ENCODE data around the gene TYW1. TPM values are rescaled to one million over a fixed set of nuclear protein-coding genes. Genes with fewer than 3 reads are reported as not detected.
A peak's percentile ranks its signal among the peaks of the same experiment; 100 is the strongest.
"Not testable (repeated sequence)": the region's sequence is repeated elsewhere in the genome, so short reads cannot be mapped to it uniquely, and the experiment has no call there.

Gene TYW1
- total and polyA plus RNA-seq, 2 donors: 13.7 to 23.6 TPM

GRCh38 chr7:67043559-67043930, 46.9 kb downstream of the TYW1 start:
- H3K4me1 ChIP-seq (ENCODE audit: insufficient read depth); H3K4me3 ChIP-seq (ENCODE audit: low read depth, low read length); H3K27ac ChIP-seq (ENCODE audit: low read depth); DNase-seq (ENCODE audit: extremely low spot score); H3K36me3 ChIP-seq (ENCODE audit: insufficient read depth): not testable (repeated sequence)
- 47% methylated on average over 4 of the region's 4 CpGs for WGBS

GRCh38 chr7:67045496-67045995, 48.9 kb downstream of the TYW1 start:
- Histone ChIP-seq H3K27ac (ENCODE audit: low read depth) (no peak overlapping the region), H3K36me3 (ENCODE audit: insufficient read depth) (no peaks in the 10 kb centered on the region), H3K4me1 (ENCODE audit: insufficient read depth) (no peaks in the 10 kb centered on the region), H3K4me3 (ENCODE audit: low read depth, low read length) (no peak overlapping the region)
- DNase-seq (ENCODE audit: extremely low spot score): no peak
- 86% methylated on average over 4 of the region's 4 CpGs for WGBS

DNA sequence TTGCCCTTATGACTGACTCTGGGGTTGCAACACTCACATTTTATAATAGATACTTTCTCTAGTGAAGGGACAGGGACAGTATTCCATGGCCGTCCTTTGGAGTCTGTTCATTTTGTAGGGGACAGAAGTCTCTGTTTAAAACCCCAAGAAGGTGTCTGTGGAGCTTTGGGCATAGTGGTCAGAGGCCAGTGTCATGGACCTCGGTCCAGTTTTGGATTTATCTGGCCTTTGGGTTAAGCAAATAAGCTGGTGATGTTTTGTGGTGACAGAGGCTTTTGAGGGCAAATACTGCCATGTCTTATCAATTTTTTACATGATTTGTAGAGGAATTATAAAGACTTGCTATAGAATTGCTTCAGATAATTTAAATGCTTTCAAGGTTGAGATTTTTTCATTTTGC, 50.2 kb downstream of the TYW1 start:
- H3K27ac ChIP-seq (ENCODE audit: low read depth); DNase-seq (ENCODE audit: extremely low spot score); H3K36me3 ChIP-seq (ENCODE audit: insufficient read depth); H3K4me3 ChIP-seq (ENCODE audit: low read depth, low read length); H3K4me1 ChIP-seq (ENCODE audit: insufficient read depth): not testable (repeated sequence)
- 92% methylated on average over 2 of the region's 2 CpGs for WGBS

DNA sequence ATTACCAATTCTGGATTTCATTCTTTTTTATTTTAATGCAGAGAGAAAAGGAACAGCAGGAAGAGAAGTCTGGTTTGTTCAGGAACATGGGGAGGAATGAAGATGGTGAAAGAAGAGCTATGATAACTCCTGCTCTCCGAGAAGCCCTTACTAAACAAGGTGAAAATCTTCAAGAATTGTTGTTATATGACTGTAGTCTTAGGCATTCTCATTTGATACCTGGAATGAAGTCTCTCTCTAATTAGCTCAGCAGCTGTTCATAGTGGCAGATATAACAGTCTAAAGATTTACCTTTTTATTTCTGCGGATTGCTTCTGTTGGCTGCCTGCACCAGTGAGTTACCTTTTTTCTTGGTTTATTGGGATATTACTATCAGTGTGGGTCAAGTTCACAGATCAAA, 53.3 kb downstream of the TYW1 start:
- not testable (repeated sequence) for DNase-seq (ENCODE audit: extremely low spot score); H3K36me3 ChIP-seq (ENCODE audit: insufficient read depth); H3K4me3 ChIP-seq (ENCODE audit: low read depth, low read length); H3K4me1 ChIP-seq (ENCODE audit: insufficient read depth); H3K27ac ChIP-seq (ENCODE audit: low read depth)
- WGBS: 100% methylated on average over 2 of the region's 2 CpGs

- not testable (repeated sequence) for H3K4me3 ChIP-seq (ENCODE audit: low read depth, low read length); H3K27ac ChIP-seq (ENCODE audit: low read depth); H3K4me1 ChIP-seq (ENCODE audit: insufficient read depth); DNase-seq (ENCODE audit: extremely low spot score); H3K36me3 ChIP-seq (ENCODE audit: insufficient read depth)
- WGBS: 94% methylated on average over 2 of the region's 2 CpGs
Measured at GRCh38 chr7:67052161-67052560, 55.5 kb downstream of the TYW1 start.

GRCh38 chr7:67056683-67057082, 60.0 kb downstream of the TYW1 start:
- Histone ChIP-seq H3K4me1 (ENCODE audit: insufficient read depth) (no peaks in the 10 kb centered on the region), H3K27ac (ENCODE audit: low read depth) (no peak overlapping the region), H3K36me3 (ENCODE audit: insufficient read depth) (peaks cover under 1% of the 10 kb centered on the region), H3K4me3 (ENCODE audit: low read depth, low read length) (no peak overlapping the region)
- WGBS: 97% methylated on average over 2 of the region's 2 CpGs
- no peak for DNase-seq (ENCODE audit: extremely low spot score)

DNA sequence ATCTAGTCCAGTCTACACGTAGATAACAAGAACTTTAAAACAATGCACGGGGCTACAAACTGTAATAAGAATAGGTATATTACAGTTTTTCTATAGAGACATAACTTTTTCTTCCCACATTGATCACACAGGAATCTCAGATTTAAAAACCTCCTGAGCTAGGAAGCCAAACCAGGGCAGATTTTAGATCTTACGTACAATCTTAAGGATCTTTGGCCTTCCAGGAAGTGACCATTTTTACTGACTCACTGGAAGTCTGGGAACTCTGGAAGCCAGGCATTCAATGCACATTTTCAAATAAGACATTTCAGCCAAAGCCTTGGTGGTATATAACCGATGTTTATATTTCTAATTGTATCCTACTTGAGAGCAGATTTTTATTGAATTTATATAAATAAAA, 64.7 kb downstream of the TYW1 start:
- 98% methylated on average over 4 of the region's 4 CpGs for WGBS
- not testable (repeated sequence) for H3K4me1 ChIP-seq (ENCODE audit: insufficient read depth); DNase-seq (ENCODE audit: extremely low spot score); H3K4me3 ChIP-seq (ENCODE audit: low read depth, low read length); H3K27ac ChIP-seq (ENCODE audit: low read depth); H3K36me3 ChIP-seq (ENCODE audit: insufficient read depth)

GRCh38 chr7:67062802-67063201, 66.2 kb downstream of the TYW1 start:
- 77% methylated on average over 1 of the region's 1 CpG for WGBS

GRCh38 chr7:67066950-67067622, 70.5 kb downstream of the TYW1 start:
- H3K4me1 ChIP-seq (ENCODE audit: insufficient read depth); H3K36me3 ChIP-seq (ENCODE audit: insufficient read depth); DNase-seq (ENCODE audit: extremely low spot score): not testable (repeated sequence)
- Histone ChIP-seq H3K4me3 (ENCODE audit: low read depth, low read length) (peak overlapping the region; percentile 7), H3K27ac (ENCODE audit: low read depth) (peak overlapping the region; percentile 56)
- WGBS: 65% methylated on average over 9 of the region's 9 CpGs

More at GRCh38 chr7:67062802-67063201, 66.2 kb downstream of the TYW1 start:
- DNase-seq (ENCODE audit: extremely low spot score); H3K4me1 ChIP-seq (ENCODE audit: insufficient read depth); H3K27ac ChIP-seq (ENCODE audit: low read depth); H3K36me3 ChIP-seq (ENCODE audit: insufficient read depth); H3K4me3 ChIP-seq (ENCODE audit: low read depth, low read length): not testable (repeated sequence)

GRCh38 chr7:67076120-67076519, 79.5 kb downstream of the TYW1 start:
- not testable (repeated sequence) for H3K36me3 ChIP-seq (ENCODE audit: insufficient read depth); H3K27ac ChIP-seq (ENCODE audit: low read depth); H3K4me3 ChIP-seq (ENCODE audit: low read depth, low read length); H3K4me1 ChIP-seq (ENCODE audit: insufficient read depth); DNase-seq (ENCODE audit: extremely low spot score)
- 98% methylated on average over 2 of the region's 2 CpGs for WGBS

GRCh38 chr7:67082880-67083279, 86.2 kb downstream of the TYW1 start:
- not testable (repeated sequence) for H3K4me3 ChIP-seq (ENCODE audit: low read depth, low read length); H3K36me3 ChIP-seq (ENCODE audit: insufficient read depth); H3K27ac ChIP-seq (ENCODE audit: low read depth); H3K4me1 ChIP-seq (ENCODE audit: insufficient read depth); DNase-seq (ENCODE audit: extremely low spot score)
- WGBS: 93% methylated on average over 4 of the region's 4 CpGs

DNA sequence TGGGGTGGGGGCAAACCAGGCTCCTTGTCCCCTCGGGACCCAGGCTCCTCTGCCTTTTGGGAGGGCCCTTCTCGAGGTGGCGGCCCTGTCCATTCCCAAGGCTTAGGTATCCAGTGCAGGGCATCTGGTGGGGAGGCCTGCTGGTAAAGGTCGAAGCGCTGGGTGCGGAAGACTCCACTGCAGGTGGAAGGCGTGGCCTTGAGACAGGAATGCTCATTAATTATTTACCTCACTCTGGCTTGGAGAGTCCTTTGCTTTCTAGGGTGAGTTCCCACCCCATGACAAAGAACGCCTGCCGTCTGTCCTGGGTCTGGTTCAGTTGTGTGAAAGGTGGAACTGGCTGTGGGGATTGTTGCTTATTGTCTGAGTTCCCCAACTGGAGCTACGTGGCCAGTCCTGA, 92.6 kb downstream of the TYW1 start:
- DNase-seq (ENCODE audit: extremely low spot score); H3K27ac ChIP-seq (ENCODE audit: low read depth); H3K4me1 ChIP-seq (ENCODE audit: insufficient read depth); H3K4me3 ChIP-seq (ENCODE audit: low read depth, low read length); H3K36me3 ChIP-seq (ENCODE audit: insufficient read depth): not testable (repeated sequence)
- 90% methylated on average over 10 of the region's 10 CpGs for WGBS

DNA sequence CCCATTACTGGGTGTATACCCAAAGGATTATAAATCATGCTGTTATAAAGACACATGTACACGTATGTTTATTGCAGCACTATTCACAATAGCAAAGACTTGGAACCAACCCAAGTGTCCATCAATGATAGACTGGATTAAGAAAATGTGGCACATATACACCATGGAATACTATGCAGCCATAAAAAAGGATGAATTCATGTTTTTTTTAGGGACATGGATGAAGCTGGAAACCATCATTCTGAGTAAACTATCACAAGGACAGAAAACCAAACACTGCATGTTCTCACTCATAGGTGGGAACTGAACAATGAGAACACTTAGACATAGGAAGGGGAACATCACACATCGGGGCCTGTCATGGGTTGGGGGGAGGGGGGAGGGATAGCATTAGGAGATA, 94.4 kb downstream of the TYW1 start:
- H3K36me3 ChIP-seq (ENCODE audit: insufficient read depth); H3K4me1 ChIP-seq (ENCODE audit: insufficient read depth); H3K4me3 ChIP-seq (ENCODE audit: low read depth, low read length); H3K27ac ChIP-seq (ENCODE audit: low read depth); DNase-seq (ENCODE audit: extremely low spot score): not testable (repeated sequence)
- 100% methylated on average over 1 of the region's 2 CpGs for WGBS

- H3K27ac ChIP-seq (ENCODE audit: low read depth); DNase-seq (ENCODE audit: extremely low spot score); H3K4me3 ChIP-seq (ENCODE audit: low read depth, low read length); H3K36me3 ChIP-seq (ENCODE audit: insufficient read depth); H3K4me1 ChIP-seq (ENCODE audit: insufficient read depth): not testable (repeated sequence)
- WGBS: 100% methylated on average over 1 of the region's 1 CpG
Measured at GRCh38 chr7:67098031-67098430, 101.4 kb downstream of the TYW1 start.

- not testable (repeated sequence) for H3K4me3 ChIP-seq (ENCODE audit: low read depth, low read length); H3K36me3 ChIP-seq (ENCODE audit: insufficient read depth); H3K27ac ChIP-seq (ENCODE audit: low read depth); H3K4me1 ChIP-seq (ENCODE audit: insufficient read depth); DNase-seq (ENCODE audit: extremely low spot score)
- WGBS: 85% methylated on average over 5 of the region's 5 CpGs
Measured at GRCh38 chr7:67099406-67099805, 102.8 kb downstream of the TYW1 start.

Data from urinary bladder (tissue), 4 donors.